ENCODE data around the gene TOMM6.

The TOMM6 gene

GRCh38 chr6:41775293-41775882 lies 12.1 kb upstream of the TOMM6 start:
- DNase-seq (ENCODE audit: low spot score): no peak
- TF ChIP-seq CTCF (IDR thresholded peaks at IDR 0.05; ENCODE audit: extremely low read depth, missing control alignments): no peak

- no peak for DNase-seq (ENCODE audit: low spot score)
- TF ChIP-seq CTCF (IDR thresholded peaks at IDR 0.05; ENCODE audit: extremely low read depth, missing control alignments): no peak
These were observed 9.8 kb upstream of the TOMM6 start for GRCh38 chr6:41777551-41778285.

- DNase-seq (ENCODE audit: low spot score): no peak
- no peak for TF ChIP-seq CTCF (IDR thresholded peaks at IDR 0.05; ENCODE audit: extremely low read depth, missing control alignments)
These were observed 8.6 kb upstream of the TOMM6 start for GRCh38 chr6:41778895-41779294.

GRCh38 chr6:41779336-41779735 lies 8.2 kb upstream of the TOMM6 start:
- TF ChIP-seq CTCF (IDR thresholded peaks at IDR 0.05; ENCODE audit: extremely low read depth, missing control alignments): no peak
- no peak for DNase-seq (ENCODE audit: low spot score)

GRCh38 chr6:41779788-41780550 lies 7.5 kb upstream of the TOMM6 start, which contains the start of gene FRS3:
Gene FRS3 (minus strand): TSS chr6:41779900. CDS start chr6:41776987, 2,913 bp downstream.
- DNase-seq (ENCODE audit: low spot score): peak; percentile 99
- peak; percentile 96 for TF ChIP-seq CTCF (IDR thresholded peaks at IDR 0.05; ENCODE audit: extremely low read depth, missing control alignments)

GRCh38 chr6:41780551-41781365 lies 6.7 kb upstream of the TOMM6 start, which contains the start of gene PRICKLE4:
Gene PRICKLE4 (plus strand): TSS chr6:41780782. CDS start chr6:41783474, 2,692 bp downstream.
- no peak for TF ChIP-seq CTCF (IDR thresholded peaks at IDR 0.05; ENCODE audit: extremely low read depth, missing control alignments)
- peak; percentile 39 for DNase-seq (ENCODE audit: low spot score)
